NOMO-1 (cell line): ENCODE measurements around the gene DUSP6.
A peak's percentile ranks its signal among the peaks of the same experiment; 100 is the strongest.

Experiments used
- DNase-seq, 2 experiments: peaks; one replicate each; lab custom pipeline; 2025; ENCODE audit not compliant: unreplicated experiment in 2 of 2; lab: John Stamatoyannopoulos, UW

DUSP6 gene

DNA sequence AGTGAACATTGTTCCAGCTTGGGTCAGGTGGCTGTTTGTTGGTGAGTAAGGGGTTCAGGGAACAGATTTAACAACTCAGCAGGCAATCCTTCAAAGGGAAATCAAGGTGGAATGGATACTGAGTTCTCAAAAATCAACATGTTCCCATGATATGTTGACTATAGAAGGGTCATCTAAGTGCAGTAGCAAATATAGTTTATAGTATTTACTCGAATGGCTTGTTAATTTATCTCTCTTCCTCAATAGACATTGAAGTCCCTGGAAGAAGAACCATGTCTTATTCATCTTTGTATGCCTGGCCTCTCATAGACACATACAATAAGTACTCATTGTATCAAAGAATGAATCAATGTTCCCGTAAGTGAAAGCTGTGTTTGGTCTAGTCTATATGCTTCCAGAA is 24.5 kb upstream of the DUSP6 start:
- no peak for DNase-seq

- no peak for DNase-seq
These were observed 23.9 kb upstream of the DUSP6 start for GRCh38 chr12:89376202-89376529.

GRCh38 chr12:89373763-89374572 is 21.7 kb upstream of the DUSP6 start:
- no peak for DNase-seq

- no peak for DNase-seq
These were observed 20.5 kb upstream of the DUSP6 start for GRCh38 chr12:89372584-89373370.

DNA sequence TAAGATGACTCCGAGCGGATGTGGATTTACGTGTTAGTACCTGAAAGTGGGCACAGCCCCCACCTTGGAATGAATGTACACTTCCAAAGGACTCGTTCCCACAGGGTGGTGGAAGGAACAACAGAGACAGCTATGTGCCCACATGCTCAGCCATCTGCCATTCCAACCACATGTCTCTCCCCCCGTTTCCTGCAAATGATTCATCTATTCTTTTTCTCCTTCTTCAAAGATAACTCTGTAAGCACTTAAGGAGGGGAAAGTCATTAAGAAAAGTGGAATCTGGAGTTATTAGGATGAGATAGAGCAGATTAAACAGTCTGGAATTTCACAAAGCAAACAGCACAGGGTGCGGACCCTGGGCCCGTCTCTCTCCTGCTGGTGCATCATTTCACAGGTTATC is 18.5 kb upstream of the DUSP6 start:
- no peak for DNase-seq

- DNase-seq: peak in 1 of 2 experiments; percentile 68
These were observed 18.1 kb upstream of the DUSP6 start for GRCh38 chr12:89370421-89370831.

DNA sequence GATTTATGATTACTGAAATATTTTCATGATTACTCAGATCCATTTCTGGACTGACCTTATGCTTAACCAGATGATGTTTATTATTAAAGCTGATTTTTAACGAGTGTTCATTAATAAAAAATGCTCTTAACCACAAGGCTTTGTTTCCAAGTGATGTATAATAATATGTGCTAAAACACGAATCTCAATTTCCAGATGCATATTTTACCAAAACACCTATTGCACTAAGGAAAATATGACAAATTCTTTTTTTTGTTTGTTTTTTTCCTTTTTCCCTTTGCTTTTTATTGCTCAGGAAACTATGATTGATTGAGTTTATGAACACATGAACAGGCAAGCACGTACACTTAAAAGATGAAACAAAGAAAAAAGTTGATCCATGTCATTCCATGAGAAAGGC is 16.9 kb upstream of the DUSP6 start:
- DNase-seq: no peak

DNA sequence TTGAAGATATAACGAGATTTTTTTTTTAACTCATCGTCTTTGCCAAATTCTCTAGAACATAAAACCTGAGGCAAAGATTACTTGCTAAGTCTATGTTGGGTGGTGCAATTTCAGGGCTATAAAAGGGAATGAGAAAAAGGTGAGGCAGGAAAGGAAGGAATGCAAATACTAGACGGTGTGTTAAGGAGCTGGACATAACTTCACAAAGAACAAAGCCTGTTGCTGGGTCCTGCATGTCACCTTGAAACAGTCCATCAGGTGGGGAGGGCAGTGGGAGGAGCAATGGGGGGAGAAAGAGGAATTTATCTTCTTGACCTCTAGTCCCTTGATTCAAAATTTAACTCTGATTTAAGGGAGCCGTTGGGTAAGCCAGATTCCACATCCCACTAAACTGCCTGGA is 16.1 kb upstream of the DUSP6 start:
- no peak for DNase-seq

GRCh38 chr12:89366676-89367364 is 14.5 kb upstream of the DUSP6 start:
- no peak for DNase-seq

DNA sequence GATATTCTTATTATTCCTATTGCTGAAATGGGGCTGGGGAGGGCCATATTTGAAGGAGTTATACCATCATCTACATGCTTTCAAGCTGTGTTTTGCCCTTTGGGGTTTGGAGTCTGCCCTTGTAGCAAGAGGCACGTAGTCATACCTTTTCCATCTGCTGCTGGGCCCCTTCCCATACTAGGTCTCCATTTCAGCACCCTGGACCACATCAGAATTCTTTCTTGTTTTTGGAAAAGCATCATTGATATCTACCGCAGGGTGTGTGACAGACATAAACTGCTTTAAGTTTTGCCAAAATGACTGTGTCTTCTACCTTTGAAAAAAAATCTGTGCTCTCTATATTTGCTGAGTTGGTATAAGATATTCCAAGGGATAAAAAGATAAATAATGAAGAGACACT is 12.3 kb upstream of the DUSP6 start:
- no peak for DNase-seq

- DNase-seq: no peak
These were observed 11.8 kb upstream of the DUSP6 start for GRCh38 chr12:89364058-89364457.

DNA sequence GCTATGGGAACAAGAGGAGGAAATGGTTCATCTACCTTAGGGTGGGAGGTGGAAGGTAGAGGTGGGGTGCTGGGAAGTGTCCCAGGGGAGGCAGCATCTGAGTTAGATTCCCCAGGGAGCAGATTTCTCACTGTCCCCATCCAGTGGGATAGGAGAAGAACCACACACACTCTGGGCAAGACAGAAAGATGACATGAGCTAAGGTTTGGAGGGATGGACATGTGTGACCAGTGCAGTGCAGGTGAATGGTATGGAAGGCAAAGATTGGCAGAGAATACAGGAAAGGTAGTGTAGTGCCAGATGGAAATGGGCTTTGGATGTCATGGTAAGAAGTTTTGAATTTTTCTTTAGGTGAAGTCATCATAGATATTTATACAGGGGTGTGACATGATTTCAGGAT is 11.3 kb upstream of the DUSP6 start:
- DNase-seq: no peak

GRCh38 chr12:89363084-89363483 is 10.8 kb upstream of the DUSP6 start:
- no peak for DNase-seq

GRCh38 chr12:89359615-89360014 is 7.3 kb upstream of the DUSP6 start:
- no peak for DNase-seq

DNA sequence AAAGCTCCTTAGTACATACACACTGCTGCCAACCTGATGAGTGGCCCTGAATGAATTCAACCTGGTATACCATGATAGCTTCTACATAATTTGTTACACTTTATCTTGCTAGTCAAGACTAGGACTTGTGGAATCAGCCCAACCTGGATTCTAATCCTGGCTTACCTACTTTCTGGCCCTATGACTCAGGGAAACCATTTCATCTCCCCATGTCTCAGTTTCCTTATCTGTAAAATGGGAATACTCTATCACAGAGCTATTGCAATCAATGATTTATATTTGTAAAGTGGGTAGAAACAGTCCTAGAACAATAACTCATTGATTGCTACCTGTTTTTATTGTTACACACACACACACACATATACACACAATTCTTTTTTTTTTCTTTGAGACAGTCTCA is 6.5 kb upstream of the DUSP6 start:
- no peak for DNase-seq

DNA sequence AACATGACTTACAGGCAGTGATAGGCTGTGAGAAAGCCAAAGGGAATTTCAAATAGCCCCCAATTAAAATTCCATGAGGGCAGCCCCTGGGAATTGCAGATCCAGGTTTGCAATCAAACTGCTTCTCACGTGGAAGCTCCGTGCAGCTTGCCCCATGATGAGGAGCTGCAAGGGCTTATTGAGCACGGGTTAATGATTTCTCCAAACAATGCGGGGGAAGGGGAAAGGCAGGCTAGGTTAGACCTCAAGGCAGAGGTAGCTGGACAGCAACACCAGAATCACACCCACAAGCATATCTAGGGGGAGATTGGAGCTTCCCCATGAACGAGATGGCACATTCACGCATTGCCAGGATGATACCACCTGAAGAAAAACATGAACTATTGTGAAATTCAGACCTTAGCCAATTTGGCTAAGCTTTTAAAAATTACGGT is 5.0 kb upstream of the DUSP6 start:
- DNase-seq: no peak

GRCh38 chr12:89356069-89356665 is 3.9 kb upstream of the DUSP6 start:
- DNase-seq: no peak

- no peak for DNase-seq
These were observed 3.2 kb upstream of the DUSP6 start for GRCh38 chr12:89355243-89356068.

DNA sequence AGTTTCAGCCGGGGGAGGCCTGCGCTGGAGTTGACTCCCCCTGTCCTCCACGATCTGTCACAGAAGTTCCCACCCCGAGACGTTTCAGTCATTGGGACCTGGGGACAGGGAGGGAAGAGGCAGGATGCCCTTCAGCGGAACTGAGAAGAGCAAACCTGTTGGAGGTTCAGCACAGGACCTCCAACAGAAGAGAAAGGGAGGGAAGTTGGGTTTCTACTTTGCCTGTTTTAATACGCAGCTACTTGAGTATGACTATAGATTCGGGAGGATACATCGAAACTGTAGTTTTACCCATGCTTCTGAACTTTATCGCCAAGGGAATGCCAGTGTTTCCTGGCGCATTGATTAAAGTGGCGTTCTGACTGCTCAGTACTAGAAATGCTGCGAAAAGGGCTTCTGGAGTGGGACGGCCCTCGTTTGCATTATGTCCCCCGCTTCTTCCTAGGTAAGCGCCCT is 2.3 kb upstream of the DUSP6 start:
- peak in 1 of 2 experiments; percentile 59 for DNase-seq
